ENCODE measurements around the gene ABLIM1.

DNA sequence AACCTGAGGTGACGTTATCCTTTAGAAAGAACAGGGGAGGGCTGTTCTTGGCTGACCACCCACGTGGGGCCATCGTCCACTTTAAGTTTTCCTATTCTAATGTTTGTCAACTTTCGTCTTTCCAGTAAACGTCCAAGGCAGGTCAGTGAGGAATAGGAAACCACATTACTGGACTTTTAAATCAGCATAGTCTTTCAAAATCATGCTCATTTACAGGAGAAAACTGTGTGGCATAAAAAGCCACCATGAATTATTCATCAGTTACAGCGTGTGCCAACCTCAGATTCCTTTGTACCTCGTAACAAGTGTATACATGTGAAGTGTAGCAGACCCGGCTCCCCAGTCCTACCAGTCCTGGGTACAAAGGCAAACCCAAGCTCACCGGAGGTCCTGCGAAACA lies 25.1 kb upstream of the ABLIM1 start:
- TF ChIP-seq POLR2A (IDR thresholded peaks at IDR 0.05) = no peak
- TF ChIP-seq, protein P1, sequence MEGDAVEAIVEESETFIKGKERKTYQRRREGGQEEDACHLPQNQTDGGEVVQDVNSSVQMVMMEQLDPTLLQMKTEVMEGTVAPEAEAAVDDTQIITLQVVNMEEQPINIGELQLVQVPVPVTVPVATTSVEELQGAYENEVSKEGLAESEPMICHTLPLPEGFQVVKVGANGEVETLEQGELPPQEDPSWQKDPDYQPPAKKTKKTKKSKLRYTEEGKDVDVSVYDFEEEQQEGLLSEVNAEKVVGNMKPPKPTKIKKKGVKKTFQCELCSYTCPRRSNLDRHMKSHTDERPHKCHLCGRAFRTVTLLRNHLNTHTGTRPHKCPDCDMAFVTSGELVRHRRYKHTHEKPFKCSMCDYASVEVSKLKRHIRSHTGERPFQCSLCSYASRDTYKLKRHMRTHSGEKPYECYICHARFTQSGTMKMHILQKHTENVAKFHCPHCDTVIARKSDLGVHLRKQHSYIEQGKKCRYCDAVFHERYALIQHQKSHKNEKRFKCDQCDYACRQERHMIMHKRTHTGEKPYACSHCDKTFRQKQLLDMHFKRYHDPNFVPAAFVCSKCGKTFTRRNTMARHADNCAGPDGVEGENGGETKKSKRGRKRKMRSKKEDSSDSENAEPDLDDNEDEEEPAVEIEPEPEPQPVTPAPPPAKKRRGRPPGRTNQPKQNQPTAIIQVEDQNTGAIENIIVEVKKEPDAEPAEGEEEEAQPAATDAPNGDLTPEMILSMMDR (IDR thresholded peaks at IDR 0.05 in 4 of 5, conservative IDR thresholded peaks at IDR 0.05 in 1 of 5) = no peak
